Fibroblast of lung (primary cell): ENCODE measurements around the gene NUDT14.

Experiments
- EZH2 ChIP-seq: IDR thresholded peaks from 2 replicates; pipeline ENCODE4 v1.5.1; 2012; ENCODE audit warnings: low read length, control low read depth, mild to moderate bottlenecking; ENCODE audit errors: missing control alignments
- TF ChIP-seq, protein P1 (sequence below), 2 donors: IDR thresholded peaks in 1 of 2; conservative IDR thresholded peaks in 1 of 2; 1 replicate in 1 of 2; 2 replicates in 1 of 2; pipeline ENCODE4 v1.5.1; 2011 to 2012; ENCODE audit warnings: low read length in 2 of 2, control low read depth in 1 of 2, inconsistent platforms in 1 of 2, low read depth in 1 of 2, mild to moderate bottlenecking in 1 of 2

DNA sequence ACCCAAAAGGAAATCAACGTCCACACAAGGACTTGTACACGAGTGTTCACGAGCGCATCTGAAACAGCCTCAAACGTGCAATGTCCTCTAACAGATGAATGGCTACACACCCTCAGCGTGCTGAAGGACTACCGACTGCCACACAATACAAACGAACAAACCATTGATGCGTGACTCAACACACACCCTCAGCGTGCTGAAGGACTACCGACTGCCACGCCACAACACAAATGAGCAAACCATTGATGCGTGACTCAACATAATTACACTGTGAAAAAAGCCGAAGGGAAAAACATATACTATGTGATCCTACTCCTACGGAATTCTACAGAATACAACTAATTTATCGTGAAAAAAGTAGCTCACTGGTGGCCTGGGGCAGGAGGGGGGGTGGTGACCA, 42.1 kb upstream of the NUDT14 start:
- TF ChIP-seq, protein P1, sequence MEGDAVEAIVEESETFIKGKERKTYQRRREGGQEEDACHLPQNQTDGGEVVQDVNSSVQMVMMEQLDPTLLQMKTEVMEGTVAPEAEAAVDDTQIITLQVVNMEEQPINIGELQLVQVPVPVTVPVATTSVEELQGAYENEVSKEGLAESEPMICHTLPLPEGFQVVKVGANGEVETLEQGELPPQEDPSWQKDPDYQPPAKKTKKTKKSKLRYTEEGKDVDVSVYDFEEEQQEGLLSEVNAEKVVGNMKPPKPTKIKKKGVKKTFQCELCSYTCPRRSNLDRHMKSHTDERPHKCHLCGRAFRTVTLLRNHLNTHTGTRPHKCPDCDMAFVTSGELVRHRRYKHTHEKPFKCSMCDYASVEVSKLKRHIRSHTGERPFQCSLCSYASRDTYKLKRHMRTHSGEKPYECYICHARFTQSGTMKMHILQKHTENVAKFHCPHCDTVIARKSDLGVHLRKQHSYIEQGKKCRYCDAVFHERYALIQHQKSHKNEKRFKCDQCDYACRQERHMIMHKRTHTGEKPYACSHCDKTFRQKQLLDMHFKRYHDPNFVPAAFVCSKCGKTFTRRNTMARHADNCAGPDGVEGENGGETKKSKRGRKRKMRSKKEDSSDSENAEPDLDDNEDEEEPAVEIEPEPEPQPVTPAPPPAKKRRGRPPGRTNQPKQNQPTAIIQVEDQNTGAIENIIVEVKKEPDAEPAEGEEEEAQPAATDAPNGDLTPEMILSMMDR (conservative IDR thresholded peaks at IDR 0.05 in 1 of 2, IDR thresholded peaks at IDR 0.05 in 1 of 2; ENCODE audit: low read depth in 1 of 2, low read length in 2 of 2), result no peak
- no peak for TF ChIP-seq EZH2
